Ectodermal cell (in vitro differentiated cells): ENCODE results near the gene LYZL2.
"Not testable (repeated sequence)": the region's sequence is repeated elsewhere in the genome, so short reads cannot be mapped to it uniquely, and the experiment has no call there.

Experiments
- H3K27ac ChIP-seq: 2 replicates; pipeline ENCODE4 v1.7.0; 2013; ENCODE audit warnings: mild to moderate bottlenecking, low read depth, low read length; ENCODE audit not compliant: insufficient read depth, poor library complexity, severe bottlenecking
- H3K27me3 ChIP-seq: 2 replicates; pipeline ENCODE4 v1.7.0; 2013; ENCODE audit warnings: mild to moderate bottlenecking, low read length; ENCODE audit not compliant: insufficient read depth, control insufficient read depth, poor library complexity, severe bottlenecking
- H3K36me3 ChIP-seq: one replicate; pipeline ENCODE4 v1.7.0; 2013; ENCODE audit warnings: low read length; ENCODE audit not compliant: control insufficient read depth, insufficient read depth
- H3K4me1 ChIP-seq: one replicate; pipeline ENCODE4 v1.7.0; 2013; ENCODE audit warnings: low read length; ENCODE audit not compliant: control insufficient read depth, insufficient read depth
- H3K4me3 ChIP-seq: 2 replicates; pipeline ENCODE4 v1.7.0; 2013; ENCODE audit warnings: low read depth, low read length, control low read depth; ENCODE audit not compliant: insufficient read depth
- H3K9me3 ChIP-seq: 2 replicates; pipeline ENCODE4 v1.7.0; 2013; ENCODE audit warnings: mild to moderate bottlenecking, low read length, moderate library complexity; ENCODE audit not compliant: control insufficient read depth
- WGBS, 2 experiments: methylation state at CpG; one replicate each; pipeline ENCODE4 v1.1.7; 2013; ENCODE audit warnings: missing lambda C conversion rate in 2 of 2; 5-methylcytosine and 5-hydroxymethylcytosine counted together

The LYZL2 gene

DNA sequence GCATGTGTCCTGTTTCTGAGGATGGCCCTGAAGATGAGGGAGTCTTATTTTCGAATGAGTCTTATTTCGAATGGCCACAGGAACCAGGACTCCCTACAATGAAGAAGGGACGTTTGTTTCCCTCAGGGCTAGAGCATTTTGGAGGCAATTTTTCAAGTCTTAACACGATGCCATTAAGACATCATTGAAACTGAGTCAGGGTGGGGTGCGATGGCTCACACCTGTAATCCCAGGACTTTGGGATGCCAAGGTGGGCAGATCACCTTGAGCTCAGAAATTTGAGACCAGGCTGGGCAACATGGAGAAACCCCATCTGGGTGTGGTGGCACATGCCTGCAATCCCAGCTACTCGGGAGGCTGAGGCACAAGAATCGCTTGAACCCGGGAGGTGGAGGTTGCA lies 18.5 kb downstream of the LYZL2 start:
- H3K27me3 ChIP-seq, H3K4me3 ChIP-seq, H3K36me3 ChIP-seq, H3K9me3 ChIP-seq, H3K27ac ChIP-seq, H3K4me1 ChIP-seq: not testable (repeated sequence)
- WGBS, 2 experiments = 81 to 83% methylated on average over 8 of the region's 8 CpGs

DNA sequence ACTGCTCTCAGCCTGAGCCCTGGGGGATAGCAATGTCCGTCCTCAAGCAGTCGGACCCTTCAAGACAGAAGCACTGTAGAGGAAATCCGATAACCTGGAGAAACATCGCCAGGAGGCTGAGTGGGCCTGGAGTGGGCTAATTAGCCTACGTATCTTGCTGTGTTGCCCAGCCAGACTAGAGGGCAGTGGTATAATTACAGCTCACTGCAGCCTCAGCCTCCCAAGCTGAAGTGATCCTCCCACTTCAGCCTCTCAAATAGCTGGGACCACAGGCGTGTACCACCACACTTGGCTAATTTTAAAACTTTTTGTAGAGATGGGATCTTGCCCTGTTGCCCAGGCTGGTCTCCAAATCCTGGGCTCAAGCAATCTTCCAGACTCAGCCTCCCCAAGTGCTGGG lies 21.7 kb downstream of the LYZL2 start:
- Histone ChIP-seq H3K4me1 (no peaks in the 10 kb centered on the region), H3K36me3 (no peaks in the 10 kb centered on the region), H3K27me3 (no peaks in the 10 kb centered on the region), H3K9me3 (no peaks in the 10 kb centered on the region), H3K27ac (no peak overlapping the region), H3K4me3 (no peak overlapping the region)
- 85% methylated on average over 6 of the region's 6 CpGs for WGBS, 2 experiments

DNA sequence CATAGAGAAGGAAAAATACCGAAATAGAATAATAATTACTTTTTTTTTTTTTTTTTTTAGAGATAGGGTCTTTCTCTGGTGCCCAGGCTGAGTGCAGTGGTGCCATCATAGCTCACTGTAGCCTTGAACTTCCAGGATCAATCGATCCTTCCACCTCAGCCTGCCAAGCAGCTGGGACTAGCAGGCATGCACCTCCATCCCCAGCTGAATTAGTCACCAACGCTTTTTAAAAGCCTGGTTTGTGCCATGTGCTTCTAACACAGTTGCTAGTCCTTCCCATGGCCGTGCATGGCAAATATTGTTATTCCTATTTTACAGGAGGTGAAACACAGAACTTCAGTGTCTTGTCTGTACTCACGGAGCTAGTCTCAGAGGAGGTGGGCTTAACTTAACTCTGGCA lies 23.2 kb downstream of the LYZL2 start:
- Histone ChIP-seq H3K27ac (no peak overlapping the region), H3K4me3 (no peak overlapping the region), H3K4me1 (no peaks in the 10 kb centered on the region), H3K9me3 (no peaks in the 10 kb centered on the region), H3K27me3 (no peaks in the 10 kb centered on the region), H3K36me3 (no peaks in the 10 kb centered on the region)
- 82 to 86% methylated on average over 4 of the region's 5 CpGs for WGBS, 2 experiments

DNA sequence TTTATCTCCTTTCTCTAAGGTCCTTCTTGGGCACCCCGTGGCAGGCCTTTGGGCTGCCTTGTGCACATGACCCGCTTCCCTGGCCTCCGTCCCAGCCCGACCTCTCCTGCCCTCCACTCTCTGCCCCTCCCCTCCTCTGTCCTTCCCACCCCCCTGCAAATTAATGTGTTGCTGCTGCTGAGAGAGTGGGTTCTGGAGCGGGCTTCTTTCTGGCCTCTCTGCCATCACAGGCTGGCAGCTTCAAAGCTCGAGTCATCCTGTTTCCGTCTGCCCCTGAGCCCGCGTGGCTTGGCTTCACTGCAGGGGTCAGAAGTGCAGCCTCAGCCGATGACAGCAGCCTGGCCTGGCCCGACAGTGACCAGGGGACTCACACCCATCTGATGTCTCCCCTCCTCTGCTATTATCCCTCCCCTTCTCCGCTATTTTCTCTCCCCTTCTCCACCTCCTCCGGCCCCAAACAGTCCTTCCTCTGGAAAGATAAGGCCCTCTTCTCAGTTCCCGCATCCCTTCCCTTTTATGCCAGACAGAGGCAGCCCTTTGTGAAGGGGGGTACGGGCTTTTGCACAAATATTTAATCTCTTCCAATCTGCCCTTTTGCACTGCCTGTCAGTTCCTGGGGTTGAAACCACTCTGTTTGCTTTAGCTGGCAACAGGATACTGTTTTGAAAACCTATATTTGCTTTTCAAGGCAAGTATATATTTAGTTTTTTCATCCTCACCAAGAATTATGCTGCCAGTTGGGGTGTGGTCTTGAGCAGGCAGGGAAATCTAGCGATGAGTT lies 24.0 kb downstream of the LYZL2 start:
- H3K9me3 ChIP-seq, H3K27ac ChIP-seq, H3K4me3 ChIP-seq, H3K27me3 ChIP-seq, H3K36me3 ChIP-seq, H3K4me1 ChIP-seq: not testable (repeated sequence)
- 46 to 60% methylated on average over 12 to 14 of the region's 16 CpGs for WGBS, 2 experiments

DNA sequence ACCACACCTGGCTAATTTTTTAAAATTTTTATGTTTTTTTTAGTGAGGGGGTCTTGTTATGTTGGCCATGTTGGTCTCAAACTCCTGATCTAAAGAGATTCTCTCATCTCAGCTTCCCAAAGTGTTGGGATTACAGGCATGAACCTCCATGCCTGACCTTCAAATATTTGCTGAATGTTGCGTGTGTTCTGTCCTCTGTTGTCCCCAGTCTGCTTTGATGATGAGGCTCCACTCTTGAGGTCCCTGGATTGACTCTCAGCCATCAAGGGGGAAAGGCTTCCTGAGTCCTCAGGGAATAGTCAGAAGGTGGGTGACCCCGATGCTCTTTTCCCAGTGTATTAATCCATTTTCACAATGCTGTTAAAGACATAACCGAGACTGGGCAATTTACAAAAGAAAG lies 26.0 kb downstream of the LYZL2 start:
- Histone ChIP-seq H3K4me1 (no peaks in the 10 kb centered on the region), H3K4me3 (no peak overlapping the region), H3K27me3 (no peaks in the 10 kb centered on the region), H3K27ac (no peak overlapping the region), H3K36me3 (no peaks in the 10 kb centered on the region), H3K9me3 (no peaks in the 10 kb centered on the region)
- WGBS, 2 experiments = 75 to 80% methylated on average over 3 of the region's 3 CpGs

DNA sequence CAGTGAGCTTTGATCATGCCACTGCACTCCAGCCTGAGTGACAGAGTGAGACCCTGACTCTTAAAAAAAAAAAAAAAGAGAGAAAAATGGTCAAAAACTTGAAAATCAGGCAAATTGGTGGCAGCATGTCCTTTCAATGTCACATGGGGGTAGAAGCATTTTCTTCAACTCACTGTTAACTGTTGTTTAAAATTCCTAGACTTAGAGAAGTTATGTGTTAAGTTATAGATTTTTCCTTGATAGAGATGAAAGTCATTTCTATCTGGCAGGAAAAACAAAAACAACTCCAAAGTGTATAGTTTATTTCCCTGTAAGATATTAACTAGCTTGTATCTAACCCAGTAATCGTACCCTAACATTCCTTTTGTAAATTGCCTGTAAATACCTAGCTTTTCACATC lies 26.8 kb downstream of the LYZL2 start:
- H3K36me3 ChIP-seq = no peaks in the 10 kb centered on the region
- no peaks in the 10 kb centered on the region for H3K4me1 ChIP-seq
- H3K4me3 ChIP-seq = no peak overlapping the region
- H3K27me3 ChIP-seq = no peaks in the 10 kb centered on the region
- H3K27ac ChIP-seq = no peak overlapping the region
- WGBS, 2 experiments = 100% methylated on average over 1 of the region's 1 CpG
- H3K9me3 ChIP-seq = no peaks in the 10 kb centered on the region

DNA sequence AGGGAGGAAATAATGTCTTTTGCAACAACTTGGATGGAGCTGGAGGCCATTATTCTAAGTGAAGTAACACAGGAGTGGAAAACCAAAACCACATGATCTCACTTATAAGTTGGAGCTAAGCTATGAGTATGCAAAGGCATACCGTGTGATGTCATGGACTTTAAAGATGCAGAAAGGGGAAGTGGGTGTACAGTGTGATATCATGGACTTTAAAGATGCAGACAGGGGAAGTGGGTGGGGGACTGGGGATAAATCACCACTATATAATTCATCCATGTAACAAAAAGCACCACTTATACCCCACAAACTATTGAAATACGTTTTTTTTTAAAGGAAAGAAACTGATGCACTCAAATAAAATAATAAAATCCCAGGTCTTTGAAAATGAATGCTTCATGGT lies 29.5 kb downstream of the LYZL2 start:
- H3K9me3 ChIP-seq = no peaks in the 10 kb centered on the region
- H3K27ac ChIP-seq = no peak overlapping the region
- WGBS, 2 experiments = 94% methylated on average over 2 of the region's 2 CpGs
- H3K27me3 ChIP-seq = peaks cover 5% of the 10 kb centered on the region
- no peak overlapping the region for H3K4me3 ChIP-seq
- H3K4me1 ChIP-seq = peaks cover 9% of the 10 kb centered on the region
- H3K36me3 ChIP-seq = no peaks in the 10 kb centered on the region

DNA sequence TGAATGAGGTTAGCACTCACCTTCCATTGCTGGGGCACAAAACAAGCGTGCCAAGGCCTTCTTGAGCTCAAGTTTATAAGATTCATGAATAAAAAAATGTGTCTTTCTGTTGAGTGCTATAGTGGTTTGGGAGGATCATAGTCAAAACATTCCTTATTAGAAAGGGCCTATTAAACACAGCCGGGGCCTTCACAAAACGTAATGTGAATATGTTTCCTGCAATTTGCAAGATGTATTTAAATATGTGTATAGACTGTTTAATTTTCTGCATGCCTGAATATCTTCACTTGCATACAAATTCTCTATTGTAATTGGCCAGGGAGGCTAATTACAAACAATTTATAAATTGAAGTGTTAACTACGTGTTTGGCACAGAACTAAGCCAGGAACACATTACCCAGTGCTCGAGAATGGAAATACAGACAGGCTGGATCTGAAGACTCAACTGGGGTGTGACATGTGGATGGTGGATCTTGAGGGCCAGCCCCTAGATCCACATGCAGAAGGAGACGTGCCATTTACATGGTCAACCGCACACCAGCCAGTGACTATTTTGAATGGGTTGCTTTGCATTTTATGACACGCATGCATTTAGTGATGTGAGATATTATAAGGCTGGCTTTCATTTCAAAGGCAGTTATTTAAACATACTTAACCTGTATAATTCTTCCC lies 31.3 kb downstream of the LYZL2 start:
- no peaks in the 10 kb centered on the region for H3K36me3 ChIP-seq
- H3K9me3 ChIP-seq = no peaks in the 10 kb centered on the region
- H3K27ac ChIP-seq = no peak overlapping the region
- H3K4me3 ChIP-seq = no peak overlapping the region
- 87 to 89% methylated on average over 6 to 8 of the region's 8 CpGs for WGBS, 2 experiments
- H3K27me3 ChIP-seq = peaks cover 8% of the 10 kb centered on the region
- H3K4me1 ChIP-seq = peaks cover 9% of the 10 kb centered on the region

DNA sequence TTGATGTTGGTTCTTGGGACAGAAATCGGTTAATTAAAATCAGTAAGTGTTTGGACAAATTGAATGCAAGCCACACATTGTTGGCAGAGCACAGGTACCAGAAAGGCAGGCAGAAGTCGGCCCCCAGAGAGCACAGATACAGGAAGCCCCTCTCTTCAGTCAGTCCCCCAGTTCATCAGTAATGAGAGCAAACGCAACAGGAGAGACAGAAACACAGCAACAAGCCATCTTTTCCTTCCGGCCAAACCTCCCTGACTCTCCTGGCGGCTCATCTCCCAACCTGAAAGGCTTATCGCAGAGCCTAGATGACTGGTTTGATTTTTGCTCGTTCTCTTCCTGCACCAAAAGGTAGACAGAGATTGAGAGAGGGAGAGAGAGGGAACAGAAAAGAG lies 32.1 kb downstream of the LYZL2 start:
- 11 to 13% methylated on average over 5 to 6 of the region's 7 CpGs for WGBS, 2 experiments
- H3K36me3 ChIP-seq, H3K27me3 ChIP-seq, H3K4me1 ChIP-seq, H3K27ac ChIP-seq, H3K4me3 ChIP-seq, H3K9me3 ChIP-seq: not testable (repeated sequence)

DNA sequence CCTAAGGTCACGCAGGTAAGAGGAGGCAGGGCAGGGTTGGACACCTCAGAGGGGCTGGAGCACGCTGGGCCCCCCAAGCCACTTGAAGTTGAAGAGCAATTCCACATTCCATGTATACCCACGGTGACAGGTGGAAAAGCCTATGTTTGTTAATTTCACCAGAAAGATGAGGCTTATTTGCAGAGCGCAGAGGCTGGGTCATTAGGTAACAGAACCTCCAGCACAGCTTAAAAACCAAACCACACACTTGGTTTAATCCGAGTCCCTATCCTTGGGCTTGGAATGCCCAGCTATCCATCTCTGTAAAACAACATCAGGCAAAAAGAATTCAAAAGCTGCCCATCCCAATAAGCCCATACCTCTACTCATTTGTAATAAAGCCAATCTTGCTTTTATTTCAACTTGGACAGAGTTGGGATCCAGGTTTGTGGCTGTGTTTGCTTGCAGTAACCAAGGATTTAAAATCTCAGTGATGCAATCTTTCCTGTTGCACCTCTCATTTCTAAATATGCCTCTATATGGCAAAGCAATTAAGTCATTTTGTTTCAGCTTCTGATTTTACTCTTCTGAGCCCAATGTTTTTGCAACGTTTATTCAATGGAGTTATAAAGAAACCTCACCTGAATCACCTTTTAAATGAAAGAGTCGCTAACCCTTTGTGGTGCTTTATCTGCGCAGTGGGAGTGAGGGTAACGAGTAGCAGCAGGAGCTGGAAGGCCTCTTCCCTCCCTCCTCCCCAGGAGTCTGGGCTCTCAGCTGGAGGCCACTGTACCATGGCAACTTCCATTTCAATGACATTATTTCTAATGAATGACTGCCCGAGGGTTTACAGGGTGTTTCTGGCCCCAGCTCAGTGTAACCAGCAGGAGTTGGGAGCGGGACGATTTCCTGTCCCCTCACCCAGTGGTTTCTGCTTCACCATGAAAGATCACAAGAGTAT lies 32.8 kb downstream of the LYZL2 start:
- not testable (repeated sequence) for H3K4me3 ChIP-seq, H3K27me3 ChIP-seq

More for the DNA sequence above, 32.8 kb downstream of the LYZL2 start:
- H3K4me1 ChIP-seq, H3K27ac ChIP-seq, H3K36me3 ChIP-seq, H3K9me3 ChIP-seq: not testable (repeated sequence)
- WGBS, 2 experiments = 36% methylated on average over 8 of the region's 12 CpGs
